Measurements from ENCODE around the gene GALNT11.
"Not testable (repeated sequence)": the region's sequence is repeated elsewhere in the genome, so short reads cannot be mapped to it uniquely, and the experiment has no call there.

The GALNT11 gene

DNA sequence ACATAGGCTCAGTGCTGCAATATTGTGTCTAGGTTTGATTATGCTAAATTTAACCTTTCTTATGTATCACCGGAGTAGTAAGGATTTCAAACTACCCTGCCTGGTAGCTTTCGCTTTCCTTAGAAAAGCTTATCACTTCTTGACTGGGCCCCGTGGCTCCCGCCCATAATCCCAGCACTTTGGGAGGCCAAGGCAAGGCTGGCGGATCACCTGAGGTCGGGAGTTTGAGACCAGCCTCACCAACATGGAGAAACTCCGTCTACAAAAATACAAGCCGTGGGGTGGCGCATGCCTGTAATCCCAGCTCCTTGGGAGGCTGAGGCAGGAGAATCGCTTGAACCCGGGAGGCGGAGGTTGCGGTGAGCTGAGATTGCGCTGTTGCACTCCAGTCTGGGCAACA lies 49.9 kb downstream of the GALNT11 start:
- DNase-seq (ENCODE audit: low spot score): not testable (repeated sequence)

GRCh38 chr7:152076324-152076821 lies 50.9 kb downstream of the GALNT11 start:
- no peak for DNase-seq (ENCODE audit: low spot score)

- DNase-seq (ENCODE audit: low spot score): no peak
Observed at GRCh38 chr7:152076940-152077933, 51.8 kb downstream of the GALNT11 start.

DNA sequence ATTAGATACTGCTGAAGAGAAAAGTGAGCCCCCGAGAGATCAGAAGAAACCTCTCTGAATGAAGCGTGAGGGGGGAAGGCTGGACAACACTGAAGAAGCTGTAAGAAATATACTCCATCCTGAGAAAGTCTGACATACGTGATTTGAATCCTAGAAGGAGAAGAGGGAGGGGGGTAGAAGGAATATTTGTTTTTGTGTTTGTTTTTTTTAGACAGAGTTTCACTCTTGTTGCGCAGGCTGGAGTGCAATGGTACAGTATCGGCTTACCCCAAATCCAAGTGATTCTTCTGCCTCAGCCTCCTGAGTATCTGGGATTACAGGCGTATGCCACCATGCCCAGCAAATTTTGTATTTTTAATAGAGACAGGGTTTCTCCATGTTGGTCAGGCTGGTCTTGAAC lies 52.6 kb downstream of the GALNT11 start:
- DNase-seq (ENCODE audit: low spot score): no peak

DNA sequence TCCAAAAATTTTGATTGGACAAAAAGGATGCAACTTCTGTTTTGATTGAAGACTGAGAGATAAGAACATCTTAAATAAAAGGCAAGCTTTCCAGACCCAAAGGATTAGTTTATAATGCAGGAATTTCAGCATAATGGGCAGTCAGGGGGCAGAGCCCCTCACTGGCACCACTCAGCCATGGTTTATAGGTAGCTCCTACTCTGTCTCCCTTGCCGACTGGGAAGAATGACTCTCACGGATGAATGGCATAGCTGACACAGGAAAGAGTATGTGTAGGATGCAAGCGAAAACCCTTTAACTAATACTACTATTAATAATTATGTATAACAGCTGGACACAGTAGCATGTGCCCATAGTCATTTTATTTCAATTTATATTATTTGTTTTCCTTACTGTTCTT lies 53.3 kb downstream of the GALNT11 start:
- no peak for DNase-seq (ENCODE audit: low spot score)

DNA sequence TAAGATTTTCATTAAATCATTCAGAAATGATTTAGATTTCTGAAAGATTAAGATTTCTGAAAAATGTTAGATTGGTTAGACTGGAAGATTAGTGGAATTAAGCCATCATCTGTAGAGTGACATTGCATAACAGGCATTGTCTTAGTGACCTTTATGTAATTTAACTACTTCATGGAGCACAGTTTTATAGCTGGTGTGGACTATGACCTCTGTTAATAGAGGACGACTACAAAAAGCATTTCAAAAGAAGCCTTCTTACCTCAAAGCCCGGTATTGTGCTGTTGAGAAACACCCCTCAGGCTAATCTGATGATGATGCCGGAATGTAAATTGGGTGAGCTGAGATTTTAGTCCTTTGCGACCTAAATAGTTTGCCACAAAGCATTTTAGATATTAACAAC lies 55.6 kb downstream of the GALNT11 start:
- DNase-seq (ENCODE audit: low spot score): no peak

- not testable (repeated sequence) for DNase-seq (ENCODE audit: low spot score)
Observed at GRCh38 chr7:152082073-152082721, 56.7 kb downstream of the GALNT11 start.

GRCh38 chr7:152085131-152085530 lies 59.7 kb downstream of the GALNT11 start:
- DNase-seq (ENCODE audit: low spot score): no peak

DNA sequence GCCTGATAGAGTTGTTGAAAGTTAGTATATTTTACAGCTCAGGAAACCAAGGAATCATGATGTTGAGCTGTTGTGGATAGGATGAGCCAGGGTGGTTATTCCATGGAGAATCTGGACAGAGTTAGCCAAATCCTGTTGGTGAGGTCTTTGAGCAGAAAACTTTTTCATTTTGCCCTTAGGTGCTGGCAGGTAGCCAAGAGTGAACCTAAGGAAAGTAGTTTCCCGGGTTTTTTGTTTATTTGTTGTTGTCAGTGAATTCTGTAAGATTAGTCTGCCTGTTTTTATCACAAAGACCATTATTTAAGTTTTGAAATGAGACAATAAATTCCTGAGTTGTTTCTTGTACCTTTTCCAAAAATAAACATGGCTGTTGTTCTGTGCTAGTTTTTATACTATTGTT lies 61.0 kb downstream of the GALNT11 start:
- no peak for DNase-seq (ENCODE audit: low spot score)

DNA sequence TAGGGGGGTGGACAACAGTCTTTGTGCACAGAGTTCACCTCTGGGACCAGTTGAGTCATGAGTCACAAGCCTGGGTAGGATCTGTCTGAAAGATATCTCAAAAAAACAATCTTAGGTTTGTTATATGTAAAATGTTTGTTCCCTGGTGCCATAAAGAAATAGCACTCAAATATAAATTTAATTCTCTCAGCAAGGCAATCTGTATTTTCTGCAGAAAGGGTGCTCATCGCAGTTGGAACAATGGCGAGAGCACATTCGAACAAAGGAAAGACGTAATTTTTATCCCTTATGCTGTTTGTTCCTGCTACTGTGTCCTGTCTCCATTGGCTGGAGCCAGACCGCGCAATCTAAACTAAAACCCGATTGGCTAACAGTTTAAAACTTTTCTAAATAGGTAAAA lies 63.7 kb downstream of the GALNT11 start:
- no peak for DNase-seq (ENCODE audit: low spot score)

- DNase-seq (ENCODE audit: low spot score): no peak
Observed at GRCh38 chr7:152090747-152091146, 65.3 kb downstream of the GALNT11 start.

DNA sequence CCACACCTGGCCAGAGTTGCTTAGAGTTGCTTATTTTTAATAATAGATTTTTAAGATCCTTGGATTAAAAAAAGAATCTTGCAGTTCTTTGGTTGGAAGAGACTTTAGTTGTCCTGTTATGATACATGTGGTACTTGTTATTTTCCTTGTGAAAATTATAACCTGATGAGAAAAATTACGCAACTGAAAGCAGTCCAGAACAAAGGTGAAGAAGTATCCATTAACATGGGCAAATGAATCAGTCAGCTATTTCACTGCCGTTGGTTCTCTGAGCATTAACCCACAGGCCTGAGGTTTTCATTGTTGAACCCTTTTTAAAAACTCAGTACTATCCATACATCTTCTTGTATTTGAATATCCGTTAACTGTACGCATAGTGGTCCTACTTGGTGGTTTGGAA lies 68.2 kb downstream of the GALNT11 start:
- no peak for DNase-seq (ENCODE audit: low spot score)

- DNase-seq (ENCODE audit: low spot score): no peak
Observed at GRCh38 chr7:152095771-152096170, 70.3 kb downstream of the GALNT11 start.

DNA sequence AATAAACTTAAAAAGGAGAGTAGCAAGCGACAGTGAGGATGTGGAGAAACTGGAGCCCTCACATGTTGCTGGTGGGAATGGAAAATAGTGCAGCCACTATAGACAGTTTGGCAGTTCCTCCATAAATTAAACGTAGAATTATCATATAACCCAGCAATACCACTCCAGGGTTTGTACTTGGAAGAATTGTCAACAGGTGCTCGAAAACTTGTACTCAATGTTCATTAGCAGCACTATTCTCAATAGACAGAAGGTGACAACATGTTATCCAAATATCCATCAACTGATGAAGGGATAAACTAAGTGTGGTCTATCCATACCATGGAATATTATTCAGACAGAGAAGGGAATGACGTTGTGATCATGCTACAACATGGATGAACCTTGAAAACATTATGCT lies 71.9 kb downstream of the GALNT11 start:
- DNase-seq (ENCODE audit: low spot score): no peak

- DNase-seq (ENCODE audit: low spot score): no peak
Observed at GRCh38 chr7:152103066-152103465, 77.6 kb downstream of the GALNT11 start.

GRCh38 chr7:152103691-152104090 lies 78.2 kb downstream of the GALNT11 start:
- no peak for DNase-seq (ENCODE audit: low spot score)

DNA sequence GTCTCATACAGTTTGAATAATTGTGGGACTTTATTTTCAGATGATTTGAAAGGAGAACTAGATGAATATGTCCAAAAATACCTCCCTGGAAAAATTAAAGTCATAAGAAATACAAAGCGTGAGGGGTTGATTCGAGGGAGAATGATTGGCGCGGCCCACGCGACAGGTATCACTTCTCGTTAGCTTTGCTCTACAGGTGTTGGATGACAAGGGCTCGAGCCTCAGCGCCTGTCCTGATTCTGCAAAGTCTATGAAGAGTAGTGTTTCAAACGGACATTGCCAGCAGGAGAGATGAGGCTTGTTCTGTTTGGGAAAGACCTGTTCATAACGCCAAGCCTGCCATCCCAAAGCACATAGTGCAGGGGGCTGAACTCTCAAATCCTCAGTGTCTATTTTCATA lies 79.7 kb downstream of the GALNT11 start:
- no peak for DNase-seq (ENCODE audit: low spot score)

DNA sequence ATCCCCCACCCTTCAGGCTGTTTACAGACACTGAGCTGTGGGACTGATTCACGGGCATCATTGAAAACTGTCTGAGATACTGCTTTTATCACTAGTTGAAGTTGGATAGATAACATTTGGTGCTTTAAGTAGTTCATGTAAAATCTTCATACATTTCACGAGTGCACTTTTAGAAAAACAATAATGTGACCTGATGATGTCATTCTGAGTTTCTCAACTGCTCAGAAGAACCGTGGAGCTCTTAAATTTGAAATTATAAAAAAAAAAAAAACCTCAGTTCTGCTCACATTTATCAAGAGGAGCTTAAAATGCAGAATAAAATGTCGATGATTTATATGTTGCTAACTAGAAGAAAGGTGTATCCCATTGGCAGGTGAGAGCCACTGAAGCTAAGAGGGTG lies 81.5 kb downstream of the GALNT11 start:
- DNase-seq (ENCODE audit: low spot score): no peak

GRCh38 chr7:152107945-152108344 lies 82.5 kb downstream of the GALNT11 start:
- no peak for DNase-seq (ENCODE audit: low spot score)

DNA sequence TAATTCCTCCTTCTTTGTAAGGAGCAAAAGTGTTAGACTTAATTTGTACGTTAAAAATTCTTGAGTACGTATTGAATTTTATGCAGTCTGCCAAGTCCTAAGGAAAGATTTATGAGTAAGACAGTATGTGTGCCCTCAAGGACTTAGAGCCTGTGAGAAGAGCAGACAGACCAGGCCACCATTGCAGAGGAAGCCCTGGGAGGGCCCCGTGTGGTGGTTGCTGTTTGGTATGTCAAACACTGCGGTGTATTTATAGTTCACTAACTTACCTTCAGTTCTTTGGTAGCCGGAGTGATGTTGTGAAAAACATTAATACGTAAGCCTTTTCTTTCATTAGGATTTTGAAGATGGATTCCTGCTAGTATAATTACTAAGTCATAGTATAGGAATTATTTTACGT lies 82.9 kb downstream of the GALNT11 start:
- DNase-seq (ENCODE audit: low spot score): no peak

DNA sequence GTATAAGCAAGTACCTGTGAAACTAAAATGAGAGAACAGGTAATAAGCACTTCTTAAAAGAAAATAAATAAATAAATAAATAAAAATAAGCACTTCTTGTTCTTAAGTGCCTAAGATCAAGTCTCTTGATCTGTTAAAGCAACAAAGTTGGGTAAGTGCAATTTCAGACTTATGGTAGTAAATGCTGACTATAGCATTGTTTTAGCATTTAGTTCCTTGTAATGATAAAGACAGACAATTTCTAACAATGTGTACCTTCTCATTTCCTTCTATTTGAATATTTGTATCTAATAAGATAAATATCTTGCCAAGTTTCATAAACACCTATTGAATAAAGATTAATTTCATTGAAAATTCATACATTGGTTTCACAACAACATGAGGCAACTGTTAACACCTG lies 87.4 kb downstream of the GALNT11 start:
- DNase-seq (ENCODE audit: low spot score): no peak

DNA sequence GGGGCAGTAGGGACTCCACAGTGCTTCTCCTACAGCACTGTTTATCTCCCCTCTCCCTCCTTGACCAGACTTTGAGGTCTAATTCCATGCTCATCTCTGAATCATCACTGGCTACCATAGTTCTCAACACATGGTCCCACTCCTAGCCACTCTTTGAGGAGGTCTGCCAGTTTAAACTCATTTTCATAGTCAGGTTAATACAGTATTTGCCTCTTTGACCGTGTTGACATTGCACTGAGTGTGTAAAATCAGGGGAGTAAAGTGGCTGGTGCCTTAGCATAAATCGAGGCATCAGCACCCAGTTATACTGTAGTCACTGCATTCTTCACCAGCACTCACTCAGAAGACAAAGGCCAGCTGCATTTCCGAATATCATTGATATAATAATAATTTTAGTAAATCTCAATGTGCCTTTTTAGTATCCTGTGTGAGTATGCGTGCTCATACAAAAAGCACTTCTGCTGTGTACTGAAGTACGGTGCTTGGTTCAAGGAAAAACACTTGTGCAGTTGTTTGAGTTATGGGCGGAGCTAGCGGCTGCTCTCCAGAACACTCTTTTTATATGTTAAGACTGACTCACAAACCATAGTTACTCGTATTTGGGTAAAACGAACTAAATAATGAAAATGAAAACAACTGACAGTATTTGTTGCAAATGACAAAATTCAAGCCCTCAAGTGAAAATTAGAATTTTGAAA lies 89.7 kb downstream of the GALNT11 start:
- no peak for DNase-seq (ENCODE audit: low spot score)

GRCh38 chr7:152117356-152117755 lies 91.9 kb downstream of the GALNT11 start:
- no peak for DNase-seq (ENCODE audit: low spot score)

All from CD4-positive, alpha-beta T cell treated with Interleukin-15 for 4 hours (primary cell).